Measurements from ENCODE around the gene BMP8A.

DNA sequence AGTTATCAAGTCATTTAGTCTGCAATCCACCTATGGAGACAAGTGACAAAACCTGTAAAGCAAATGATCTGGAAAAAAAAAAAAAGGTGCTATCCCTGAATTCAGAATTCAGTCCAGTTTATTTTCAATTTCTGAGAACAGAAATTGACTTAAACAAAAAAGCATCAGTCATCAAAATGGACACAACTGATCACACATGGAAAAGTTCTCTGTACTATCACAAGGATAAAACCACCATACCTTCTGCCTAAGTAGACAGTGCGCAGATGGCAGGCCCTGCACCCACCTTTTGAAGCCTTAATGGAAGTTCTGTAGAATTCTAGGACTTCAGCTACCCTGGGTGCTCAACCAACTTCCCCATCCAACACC is 81.6 kb downstream of the BMP8A start:
- TF ChIP-seq, protein P1, sequence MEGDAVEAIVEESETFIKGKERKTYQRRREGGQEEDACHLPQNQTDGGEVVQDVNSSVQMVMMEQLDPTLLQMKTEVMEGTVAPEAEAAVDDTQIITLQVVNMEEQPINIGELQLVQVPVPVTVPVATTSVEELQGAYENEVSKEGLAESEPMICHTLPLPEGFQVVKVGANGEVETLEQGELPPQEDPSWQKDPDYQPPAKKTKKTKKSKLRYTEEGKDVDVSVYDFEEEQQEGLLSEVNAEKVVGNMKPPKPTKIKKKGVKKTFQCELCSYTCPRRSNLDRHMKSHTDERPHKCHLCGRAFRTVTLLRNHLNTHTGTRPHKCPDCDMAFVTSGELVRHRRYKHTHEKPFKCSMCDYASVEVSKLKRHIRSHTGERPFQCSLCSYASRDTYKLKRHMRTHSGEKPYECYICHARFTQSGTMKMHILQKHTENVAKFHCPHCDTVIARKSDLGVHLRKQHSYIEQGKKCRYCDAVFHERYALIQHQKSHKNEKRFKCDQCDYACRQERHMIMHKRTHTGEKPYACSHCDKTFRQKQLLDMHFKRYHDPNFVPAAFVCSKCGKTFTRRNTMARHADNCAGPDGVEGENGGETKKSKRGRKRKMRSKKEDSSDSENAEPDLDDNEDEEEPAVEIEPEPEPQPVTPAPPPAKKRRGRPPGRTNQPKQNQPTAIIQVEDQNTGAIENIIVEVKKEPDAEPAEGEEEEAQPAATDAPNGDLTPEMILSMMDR (IDR thresholded peaks at IDR 0.05; ENCODE audit: low read depth, low read length) = no peak
- TF ChIP-seq EZH2phosphoT487 (IDR thresholded peaks at IDR 0.05; ENCODE audit: low read depth) = no peak

Measured in OCI-LY3 (cell line).